Ammon's horn (tissue), 1 donor: ENCODE data around the gene CCDC197.

Experiments used
- DNase-seq: peaks from one replicate; pipeline ENCODE4 v3.0.0-alpha.2; 2016; ENCODE audit warnings: low spot score

CCDC197 gene

GRCh38 chr14:93977790-93978581 lies 19.1 kb upstream of the CCDC197 start:
- no peak for DNase-seq

GRCh38 chr14:93978735-93979134 lies 18.4 kb upstream of the CCDC197 start:
- no peak for DNase-seq

GRCh38 chr14:93980456-93981201 lies 16.5 kb upstream of the CCDC197 start:
- DNase-seq: peak; percentile 40

GRCh38 chr14:93981316-93982229 lies 15.5 kb upstream of the CCDC197 start:
- no peak for DNase-seq

GRCh38 chr14:93982230-93983007 lies 14.7 kb upstream of the CCDC197 start:
- DNase-seq: no peak

GRCh38 chr14:93984070-93984469 lies 13.0 kb upstream of the CCDC197 start:
- no peak for DNase-seq

GRCh38 chr14:93984987-93985410 lies 12.1 kb upstream of the CCDC197 start:
- DNase-seq: peak; percentile 74

GRCh38 chr14:93986955-93987354 lies 10.1 kb upstream of the CCDC197 start:
- DNase-seq: no peak

- DNase-seq: no peak
Observed at GRCh38 chr14:93987376-93987775, 9.7 kb upstream of the CCDC197 start.

GRCh38 chr14:93987815-93988476 lies 9.2 kb upstream of the CCDC197 start:
- DNase-seq: no peak

- no peak for DNase-seq
Observed at GRCh38 chr14:93989939-93990338, 7.2 kb upstream of the CCDC197 start.

GRCh38 chr14:93991212-93991611 lies 5.9 kb upstream of the CCDC197 start:
- DNase-seq: no peak

GRCh38 chr14:93991649-93992048 lies 5.5 kb upstream of the CCDC197 start:
- no peak for DNase-seq

GRCh38 chr14:93993382-93993781 lies 3.7 kb upstream of the CCDC197 start:
- DNase-seq: no peak

GRCh38 chr14:93994919-93995682 lies 2.0 kb upstream of the CCDC197 start:
- peak; percentile 75 for DNase-seq

GRCh38 chr14:93996130-93996695 lies 888 bp upstream of the CCDC197 start:
- no peak for DNase-seq

- no peak for DNase-seq
Observed at GRCh38 chr14:93997916-93998870, 1.1 kb downstream of the CCDC197 start.

- DNase-seq: no peak
Observed at GRCh38 chr14:93998871-93999403, 1.8 kb downstream of the CCDC197 start.
